Measurements from ENCODE around the gene SRRM3.

GRCh38 chr7:76262683-76263402, 61.1 kb downstream of the SRRM3 start:
- TF ChIP-seq CTCF (IDR thresholded peaks at IDR 0.05; ENCODE audit: insufficient read depth, low read depth, low read length): peak; percentile 69
- no peak for TF ChIP-seq EZH2 (IDR thresholded peaks at IDR 0.05; ENCODE audit: insufficient read depth, low read length)
